HepG2 (cell line): ENCODE measurements around the gene ASIC2. TPM values are rescaled to one million over a fixed set of nuclear protein-coding genes. Genes with fewer than 3 reads are reported as not detected.

Experiments
- ATAC-seq: fragments of 200-7000 bp; cut with Tn5 transposase; 3 replicates; pipeline ENCODE4 v1.9.1; 2020; ENCODE audit warnings: mild to moderate bottlenecking, moderate library complexity
- BruUV-seq: library from RNA; stranded (reverse); fragments of 400-500 nt; replicated peaks from 2 replicates; lab custom pipeline; 2021; lab: Mats Ljungman, UMichigan
- CTCF ChIA-PET: fragments of 300-600 bp; formaldehyde crosslinking; extraction: SDS; loops from one replicate; lab custom pipeline; 2021; ENCODE audit warnings: low total read pairs, inconsistent platforms, low intra/inter-chr PET ratio; lab: Yijun Ruan, JAX
- POLR2A ChIA-PET: fragments of 350-600 bp; sonication (Branson Sonifier 250); formaldehyde crosslinking; loops from one replicate; lab custom pipeline; 2020; ENCODE audit warnings: antibody characterized with exemption, inconsistent platforms; lab: Yijun Ruan, JAX
- DNase-seq: peaks from one replicate; pipeline ENCODE4 v3.0.0-alpha.2; 2015; ENCODE audit warnings: low spot score
- FAIRE-seq: peaks from 3 replicates; lab custom pipeline; 2011; peaks lifted over from hg19 to GRCh38; lab: Jason Lieb, UNC
- H2AFZ ChIP-seq: one replicate; pipeline ENCODE4 v1.6.1; 2011; ENCODE audit warnings: low read length, inconsistent platforms
- H3K27ac ChIP-seq: fragments of 300-600 bp; 3 replicates; pipeline ENCODE4 v1.8.0; 2011; ENCODE audit warnings: mixed run types, mild to moderate bottlenecking, mixed read lengths, low read length, inconsistent platforms; ENCODE audit not compliant: insufficient read depth; ENCODE audit errors: extremely low read length
- H3K27me3 ChIP-seq, 2 experiments: fragments of 200-600 bp in 1 of 2; 2 replicates in 1 of 2; 3 replicates in 1 of 2; pipeline versions ENCODE4 v1.6.0 to v1.8.0; 2011; ENCODE audit warnings: low read length in 2 of 2, mild to moderate bottlenecking in 2 of 2, moderate library complexity in 2 of 2, inconsistent platforms in 1 of 2; ENCODE audit not compliant: insufficient read depth in 2 of 2, control insufficient read depth in 1 of 2
- H3K36me3 ChIP-seq, 2 experiments: fragments of 200-600 bp in 1 of 2; replicated peaks in 1 of 2; 2 replicates in 1 of 2; 3 replicates in 1 of 2; pipeline versions ENCODE4 v1.5.1 to v1.8.0; 2011; ENCODE audit warnings: low read length in 2 of 2, inconsistent platforms in 1 of 2; ENCODE audit not compliant: insufficient read depth in 2 of 2, control insufficient read depth in 1 of 2
- H3K4me1 ChIP-seq: 2 replicates; pipeline ENCODE4 v1.5.1; 2012; ENCODE audit warnings: low read length, inconsistent platforms; ENCODE audit not compliant: insufficient read depth
- H3K4me2 ChIP-seq: 2 replicates; pipeline ENCODE4 v1.6.0; 2011; ENCODE audit warnings: low read depth, low read length, inconsistent platforms
- H3K4me3 ChIP-seq, 3 experiments: fragments of 200-600 bp in 1 of 3; sonication (generic), shearing (Covaris generic) in 1 of 3; replicated peaks in 1 of 3; 2 replicates each; pipeline ENCODE4 v1.5.1; 2011 to 2016; ENCODE audit warnings: low read length in 3 of 3, inconsistent platforms in 2 of 3, low read depth in 2 of 3, mild to moderate bottlenecking in 2 of 3, control low read depth in 1 of 3, mixed read lengths in 1 of 3; ENCODE audit not compliant: insufficient read depth in 1 of 3
- H3K79me2 ChIP-seq: one replicate; pipeline ENCODE4 v1.6.1; 2011; ENCODE audit warnings: low read length, inconsistent platforms; ENCODE audit not compliant: insufficient read depth
- H3K9ac ChIP-seq: 2 replicates; pipeline ENCODE4 v1.6.0; 2011; ENCODE audit warnings: mild to moderate bottlenecking, low read depth, low read length, inconsistent platforms; ENCODE audit not compliant: insufficient read depth
- H3K9me3 ChIP-seq: 2 replicates; pipeline ENCODE4 v1.5.1; 2012; ENCODE audit warnings: mild to moderate bottlenecking, low read length
- H4K20me1 ChIP-seq: 2 replicates; pipeline ENCODE4 v1.6.0; 2011; ENCODE audit warnings: inconsistent platforms, mild to moderate bottlenecking, low read length, moderate library complexity; ENCODE audit not compliant: insufficient read depth
- SMAD3 ChIP-seq: sonication (generic); formaldehyde crosslinking; IDR thresholded peaks from 2 replicates; pipeline ENCODE4 v1.4.0; 2020; ENCODE audit warnings: missing genetic modification reagents
- YEATS4 ChIP-seq: sonication (generic); formaldehyde crosslinking; IDR thresholded peaks from 2 replicates; pipeline ENCODE4 v1.4.0; 2020; ENCODE audit warnings: missing genetic modification reagents, borderline replicate concordance
- ZBED4 ChIP-seq: sonication (generic); formaldehyde crosslinking; IDR thresholded peaks from 2 replicates; pipeline ENCODE4 v1.4.0; 2020; ENCODE audit warnings: missing genetic modification reagents, borderline replicate concordance
- ZNF720 ChIP-seq: sonication (generic); formaldehyde crosslinking; IDR thresholded peaks from 2 replicates; pipeline ENCODE4 v1.4.0; 2020; ENCODE audit warnings: missing genetic modification reagents
- WGBS: methylation state at CpG from one replicate; pipeline ENCODE4 v1.1.6; 2017; ENCODE audit warnings: low lambda C conversion rate; 5-methylcytosine and 5-hydroxymethylcytosine counted together
- in situ Hi-C: cut with HindIII; loops from 2 replicates; pipeline ENCODE4 v1.10.0; 2017; ENCODE audit warnings: low pct_unique_long_range_greater_than_20kb; ENCODE audit not compliant: extremely low pct_ligation_motif_present
- intact Hi-C: fragments of 100-400 bp; cut with micrococcal nuclease; formaldehyde crosslinking; loops from one replicate; pipeline ENCODE4 v1.10.0; 2022; ENCODE audit not compliant: unreplicated experiment
- polyA plus RNA-seq, 8 experiments: library from polyadenylated mRNA; depleted of rRNA in 3 of 8; stranded (reverse) in 7 of 8; unstranded in 1 of 8; fragments of >200 nt; fragmentation: Illumina TruSeq in 4 of 8; extraction: Trizol in 4 of 8; gene quantifications; 2 replicates each; pipeline versions ENCODE4 v1.2.1 to v1.2.3, GENCODE V29; 2011 to 2016; ENCODE audit warnings: low read depth in 4 of 8, missing spikeins in 1 of 8, mixed read lengths in 1 of 8; ENCODE audit not compliant: insufficient read depth in 1 of 8
- total RNA-seq, 5 experiments: library from RNA; depleted of rRNA; stranded (reverse); fragments of >200 nt; fragmentation: Illumina TruSeq; extraction: Trizol; gene quantifications; 2 replicates each; pipeline ENCODE4 v1.2.3, GENCODE V29; 2016; ENCODE audit warnings: low read depth in 1 of 5

The ASIC2 gene
- total and polyA plus RNA-seq, 2 of the 13 experiments (the other 11 are each of a cell fraction or from before 2014, with no cell fraction given) = not detected

DNA sequence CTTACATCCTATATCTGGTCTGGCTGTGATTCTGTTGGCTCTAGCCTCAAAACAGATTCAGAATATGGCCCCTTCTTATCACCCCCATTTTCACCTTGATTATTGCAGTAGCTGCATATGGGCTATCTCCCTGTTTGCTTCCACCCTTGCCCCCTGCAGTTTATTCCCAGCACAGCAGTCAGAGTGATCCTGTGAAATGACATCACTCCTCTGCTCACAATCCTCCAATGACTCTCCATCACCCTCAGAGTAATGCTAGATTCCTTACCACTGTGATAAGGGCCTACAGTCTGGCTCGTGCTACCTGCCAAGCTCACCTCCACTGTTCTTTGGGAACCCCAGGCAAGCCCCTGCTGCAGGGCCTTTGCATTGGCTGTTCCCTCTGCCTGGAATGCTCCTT lies 92.5 kb downstream of the ASIC2 start:
- no peaks in the 10 kb centered on the region for H3K9me3 ChIP-seq
- H3K27ac ChIP-seq = no peak overlapping the region
- TF ChIP-seq SMAD3 (no peak), ZNF720 (CRISPR knock-in tag) (no peak), YEATS4 (no peak)
- H3K36me3 ChIP-seq = no peaks in the 10 kb centered on the region
- BruUV-seq = no TSS peak
- ChIA-PET CTCF (no interaction called here), POLR2A (no interaction called here)
- intact Hi-C loops (no loop called here), in situ Hi-C loops (no loop called here)
- FAIRE-seq = no peak
- no peak overlapping the region for H3K4me3 ChIP-seq
- no peak overlapping the region for H2AFZ ChIP-seq
- no peaks in the 10 kb centered on the region for H3K4me1 ChIP-seq
- H3K4me2 ChIP-seq = no peak overlapping the region
- no peak for DNase-seq
- H3K9ac ChIP-seq = no peak overlapping the region
- H3K27me3 ChIP-seq = no peaks in the 10 kb centered on the region
- WGBS = 0% methylated on average over 1 of the region's 1 CpG
- no peaks in the 10 kb centered on the region for H3K79me2 ChIP-seq
- no peaks in the 10 kb centered on the region for H4K20me1 ChIP-seq
- ATAC-seq = no peak

DNA sequence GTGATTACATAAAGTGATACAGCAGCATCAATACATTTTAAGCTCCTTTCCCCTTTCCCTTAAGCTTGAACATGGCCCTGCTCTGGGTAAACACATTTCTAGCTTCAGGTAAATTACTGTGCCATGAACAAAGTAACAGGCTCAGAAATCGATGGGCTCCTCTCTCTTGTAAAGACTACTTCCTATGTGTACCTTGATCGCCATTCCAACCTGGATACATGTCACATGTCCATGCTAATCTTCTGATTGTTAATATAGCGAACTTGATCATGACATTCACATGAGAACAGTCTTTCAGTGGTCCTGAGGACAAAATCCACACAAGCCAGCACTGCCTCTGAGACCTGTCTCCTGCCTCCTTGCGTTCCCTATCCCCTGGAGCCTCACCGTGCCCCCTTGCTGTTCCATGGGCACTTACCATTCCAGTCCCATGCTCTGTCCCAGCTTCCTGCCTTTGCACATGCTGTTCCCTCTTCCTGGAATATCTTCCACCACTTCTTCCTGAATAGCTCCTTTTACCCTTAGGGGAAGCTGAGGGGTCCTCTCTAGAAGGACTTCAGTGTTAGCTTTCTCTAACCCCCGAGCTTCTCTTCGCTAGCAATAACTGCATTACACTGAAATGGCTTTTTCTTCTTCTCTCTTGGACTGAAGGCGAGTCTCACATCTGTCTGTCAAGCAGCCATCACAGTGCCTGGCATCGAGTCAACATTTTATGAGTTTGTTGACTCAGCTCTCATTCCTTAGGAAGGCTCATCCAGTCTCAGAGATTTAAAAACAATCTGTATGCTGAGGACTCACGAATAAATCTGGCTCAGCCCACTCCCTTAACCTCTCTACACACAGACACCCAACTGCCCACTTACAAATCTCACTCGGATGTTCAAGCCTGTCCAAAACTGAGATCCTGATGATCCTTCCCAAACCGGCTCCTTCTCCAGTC lies 93.3 kb downstream of the ASIC2 start:
- Histone ChIP-seq H3K36me3 (no peaks in the 10 kb centered on the region), H3K4me3 (no peak overlapping the region), H3K9ac (no peak overlapping the region), H3K4me2 (no peak overlapping the region), H3K79me2 (no peaks in the 10 kb centered on the region), H3K27ac (no peak overlapping the region), H3K4me1 (no peaks in the 10 kb centered on the region), H2AFZ (no peak overlapping the region), H3K27me3 (no peaks in the 10 kb centered on the region), H3K9me3 (no peaks in the 10 kb centered on the region), H4K20me1 (no peaks in the 10 kb centered on the region)
- no peak for FAIRE-seq
- 2% methylated on average over 12 of the region's 12 CpGs for WGBS
- BruUV-seq = no TSS peak
- in situ Hi-C loops = no loop called here
- POLR2A ChIA-PET = no interaction called here
- no peak for TF ChIP-seq ZBED4 (CRISPR knock-in tag)
- TF ChIP-seq, all 625 proteins: peak for 0
- intact Hi-C loops = no loop called here
- CTCF ChIA-PET = no interaction called here
- DNase-seq (no peak), ATAC-seq (no peak)
